ENCODE results near the gene TSEN2. TPM values are rescaled to one million over a fixed set of nuclear protein-coding genes. Genes with fewer than 3 reads are reported as not detected.

The TSEN2 gene
- polyA plus RNA-seq, 3 donors: 3.2 to 7.3 (median 3.9) TPM

DNA sequence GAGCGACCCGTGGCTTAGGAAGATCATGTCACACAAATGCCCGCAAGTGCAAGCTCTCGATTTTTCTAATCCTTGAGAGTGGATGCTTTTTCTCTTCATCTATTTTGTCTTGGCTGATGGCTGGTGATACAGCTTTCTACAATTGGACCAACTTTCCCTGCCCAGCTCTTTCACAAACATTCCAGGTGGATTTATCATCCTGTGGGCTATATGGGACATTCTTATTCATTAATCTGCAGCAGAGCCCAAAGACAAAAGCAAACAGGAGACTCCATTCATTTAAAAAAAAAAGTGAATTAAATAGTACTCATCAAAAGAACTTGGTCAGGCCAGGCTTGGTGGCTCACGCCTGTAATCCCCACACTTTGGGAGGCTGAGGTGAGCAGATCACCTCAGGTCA is 14.2 kb upstream of the TSEN2 start:
- no peaks in the 10 kb centered on the region for H3K27me3 ChIP-seq (ENCODE audit: control insufficient read depth in 2 of 2, insufficient read depth in 2 of 2, low read length in 2 of 2)
- no peak overlapping the region for H3K4me2 ChIP-seq (replicated peaks; ENCODE audit: extremely low read depth, low read length, poor library complexity, severe bottlenecking)
- no peaks in the 10 kb centered on the region for H3K9me3 Mint-ChIP-seq
- H3K4me1 Mint-ChIP-seq: peaks cover 7% of the 10 kb centered on the region
- peaks cover 0 to 5% (median 0%) of the 10 kb centered on the region in 3 donors for H3K27me3 Mint-ChIP-seq (ENCODE audit: low read depth in 3 of 3)
- no peaks in the 10 kb centered on the region for H3K36me3 ChIP-seq (replicated peaks in 1 of 2; ENCODE audit: control insufficient read depth in 1 of 2, insufficient read depth in 2 of 2, low read length in 2 of 2)
- WGBS (ENCODE audit: insufficient coverage): 83% methylated on average over 3 of the region's 5 CpGs
- no peak overlapping the region for H3K27ac ChIP-seq (ENCODE audit: low read depth in 1 of 2, low read length in 2 of 2)
- H3K4me3 ChIP-seq (replicated peaks in 1 of 3; ENCODE audit: low read depth in 2 of 3, low read length in 3 of 3): no peak overlapping the region
- no peaks in the 10 kb centered on the region for H3K36me3 Mint-ChIP-seq
- no peaks in the 10 kb centered on the region for H3K9me3 ChIP-seq (replicated peaks in 1 of 2; ENCODE audit: control insufficient read depth in 1 of 2, insufficient read depth in 1 of 2, low read length in 2 of 2)
- H2AFZ ChIP-seq (ENCODE audit: insufficient read depth, low read depth, low read length, poor library complexity, severe bottlenecking): no peak overlapping the region
- intact Hi-C loops (cut with micrococcal nuclease): no loop called here
- no peaks in the 10 kb centered on the region for H4K20me1 ChIP-seq (ENCODE audit: insufficient read depth, low read length)
- H3K4me1 ChIP-seq (ENCODE audit: control insufficient read depth in 1 of 2, insufficient read depth in 2 of 2, low read length in 2 of 2): peaks cover 0 to 3% of the 10 kb centered on the region in 2 donors
- TF ChIP-seq, protein P1, sequence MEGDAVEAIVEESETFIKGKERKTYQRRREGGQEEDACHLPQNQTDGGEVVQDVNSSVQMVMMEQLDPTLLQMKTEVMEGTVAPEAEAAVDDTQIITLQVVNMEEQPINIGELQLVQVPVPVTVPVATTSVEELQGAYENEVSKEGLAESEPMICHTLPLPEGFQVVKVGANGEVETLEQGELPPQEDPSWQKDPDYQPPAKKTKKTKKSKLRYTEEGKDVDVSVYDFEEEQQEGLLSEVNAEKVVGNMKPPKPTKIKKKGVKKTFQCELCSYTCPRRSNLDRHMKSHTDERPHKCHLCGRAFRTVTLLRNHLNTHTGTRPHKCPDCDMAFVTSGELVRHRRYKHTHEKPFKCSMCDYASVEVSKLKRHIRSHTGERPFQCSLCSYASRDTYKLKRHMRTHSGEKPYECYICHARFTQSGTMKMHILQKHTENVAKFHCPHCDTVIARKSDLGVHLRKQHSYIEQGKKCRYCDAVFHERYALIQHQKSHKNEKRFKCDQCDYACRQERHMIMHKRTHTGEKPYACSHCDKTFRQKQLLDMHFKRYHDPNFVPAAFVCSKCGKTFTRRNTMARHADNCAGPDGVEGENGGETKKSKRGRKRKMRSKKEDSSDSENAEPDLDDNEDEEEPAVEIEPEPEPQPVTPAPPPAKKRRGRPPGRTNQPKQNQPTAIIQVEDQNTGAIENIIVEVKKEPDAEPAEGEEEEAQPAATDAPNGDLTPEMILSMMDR (IDR thresholded peaks at IDR 0.05): no peak
- no peak overlapping the region for H3K4me3 Mint-ChIP-seq
- DNase-seq: no peak
- no peaks in the 10 kb centered on the region for H3K79me2 ChIP-seq (ENCODE audit: insufficient read depth, low read length)
- H3K9ac ChIP-seq (ENCODE audit: insufficient read depth, low read length, poor library complexity, severe bottlenecking): no peak overlapping the region
- H3K27ac Mint-ChIP-seq: no peak overlapping the region

- no peaks in the 10 kb centered on the region for H3K79me2 ChIP-seq (ENCODE audit: insufficient read depth, low read length)
- no peak overlapping the region for H3K4me2 ChIP-seq (replicated peaks; ENCODE audit: extremely low read depth, low read length, poor library complexity, severe bottlenecking)
- DNase-seq: no peak
- H3K4me3 Mint-ChIP-seq: no peak overlapping the region
- H3K9me3 Mint-ChIP-seq: no peaks in the 10 kb centered on the region
- intact Hi-C loops (cut with micrococcal nuclease): no loop called here
- H3K27ac ChIP-seq (ENCODE audit: low read depth in 1 of 2, low read length in 2 of 2): no peak overlapping the region
- no peak overlapping the region for H2AFZ ChIP-seq (ENCODE audit: insufficient read depth, low read depth, low read length, poor library complexity, severe bottlenecking)
- H3K9me3 ChIP-seq (replicated peaks in 1 of 2; ENCODE audit: control insufficient read depth in 1 of 2, insufficient read depth in 1 of 2, low read length in 2 of 2): no peaks in the 10 kb centered on the region
- no peaks in the 10 kb centered on the region for H3K27me3 ChIP-seq (ENCODE audit: control insufficient read depth in 2 of 2, insufficient read depth in 2 of 2, low read length in 2 of 2)
- no peaks in the 10 kb centered on the region for H4K20me1 ChIP-seq (ENCODE audit: insufficient read depth, low read length)
- H3K36me3 Mint-ChIP-seq: no peaks in the 10 kb centered on the region
- 100% methylated on average over 2 of the region's 3 CpGs for WGBS (ENCODE audit: insufficient coverage)
- peaks cover 7% of the 10 kb centered on the region for H3K4me1 Mint-ChIP-seq
- peaks cover 0 to 5% (median 0%) of the 10 kb centered on the region in 3 donors for H3K27me3 Mint-ChIP-seq (ENCODE audit: low read depth in 3 of 3)
- H3K27ac Mint-ChIP-seq: peak overlapping the region in 2 of 7 donors; percentile 26 to 73
- H3K4me3 ChIP-seq (replicated peaks in 1 of 3; ENCODE audit: low read depth in 2 of 3, low read length in 3 of 3): no peak overlapping the region
- H3K9ac ChIP-seq (ENCODE audit: insufficient read depth, low read length, poor library complexity, severe bottlenecking): no peak overlapping the region
- TF ChIP-seq, protein P1 (IDR thresholded peaks at IDR 0.05): no peak
- no peaks in the 10 kb centered on the region for H3K36me3 ChIP-seq (replicated peaks in 1 of 2; ENCODE audit: control insufficient read depth in 1 of 2, insufficient read depth in 2 of 2, low read length in 2 of 2)
- peaks cover 0 to 3% of the 10 kb centered on the region in 2 donors for H3K4me1 ChIP-seq (ENCODE audit: control insufficient read depth in 1 of 2, insufficient read depth in 2 of 2, low read length in 2 of 2)
Observed at GRCh38 chr3:12470680-12471079, 13.6 kb upstream of the TSEN2 start.

Data from CD14-positive monocyte (primary cell).